ENCODE results near the gene COL4A2. TPM values are rescaled to one million over a fixed set of nuclear protein-coding genes. Genes with fewer than 3 reads are reported as not detected.

Gene COL4A2
- total RNA-seq, 6 donors from 2014 or later = 169 to 458 (median 258) TPM

DNA sequence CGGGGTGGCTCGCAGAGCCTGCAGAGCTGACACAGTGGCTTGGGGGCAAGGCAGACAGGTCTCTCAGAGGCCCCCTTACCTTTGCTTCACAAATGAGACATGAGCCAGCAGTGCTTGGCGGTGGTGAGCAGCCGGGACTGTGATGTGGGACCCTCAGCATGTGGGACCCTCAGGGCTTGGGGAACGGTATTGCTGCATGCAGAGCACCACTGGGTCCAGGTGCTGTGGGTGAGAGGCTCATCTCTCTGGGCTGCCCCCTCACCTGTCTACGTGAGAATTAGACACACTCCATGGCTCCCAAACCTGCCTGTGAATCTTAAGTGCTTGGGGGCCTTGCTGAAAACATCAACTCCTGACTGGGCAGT lies 106.6 kb downstream of the COL4A2 start:
- DNase-seq (no peak), ATAC-seq (ENCODE audit: low FRiP score in 2 of 2) (no peak)
- Histone ChIP-seq H3K27me3 (no peaks in the 10 kb centered on the region), H3K4me1 (peaks cover 18 to 70% (median 62%) of the 10 kb centered on the region in 4 donors), H3K36me3 (peaks cover 0 to 7% (median 0%) of the 10 kb centered on the region in 4 donors), H3K4me3 (no peak overlapping the region), H3K9me3 (no peaks in the 10 kb centered on the region), H3K27ac (peak overlapping the region; percentile 41 to 79 (median 61))
- 73 to 95% methylated on average over 2 to 6 of the region's 6 CpGs for WGBS, 2 donors
- TF ChIP-seq POLR2A (IDR thresholded peaks at IDR 0.05) (no peak), EP300 (IDR thresholded peaks at IDR 0.05) (no peak)
- TF ChIP-seq, protein P1, sequence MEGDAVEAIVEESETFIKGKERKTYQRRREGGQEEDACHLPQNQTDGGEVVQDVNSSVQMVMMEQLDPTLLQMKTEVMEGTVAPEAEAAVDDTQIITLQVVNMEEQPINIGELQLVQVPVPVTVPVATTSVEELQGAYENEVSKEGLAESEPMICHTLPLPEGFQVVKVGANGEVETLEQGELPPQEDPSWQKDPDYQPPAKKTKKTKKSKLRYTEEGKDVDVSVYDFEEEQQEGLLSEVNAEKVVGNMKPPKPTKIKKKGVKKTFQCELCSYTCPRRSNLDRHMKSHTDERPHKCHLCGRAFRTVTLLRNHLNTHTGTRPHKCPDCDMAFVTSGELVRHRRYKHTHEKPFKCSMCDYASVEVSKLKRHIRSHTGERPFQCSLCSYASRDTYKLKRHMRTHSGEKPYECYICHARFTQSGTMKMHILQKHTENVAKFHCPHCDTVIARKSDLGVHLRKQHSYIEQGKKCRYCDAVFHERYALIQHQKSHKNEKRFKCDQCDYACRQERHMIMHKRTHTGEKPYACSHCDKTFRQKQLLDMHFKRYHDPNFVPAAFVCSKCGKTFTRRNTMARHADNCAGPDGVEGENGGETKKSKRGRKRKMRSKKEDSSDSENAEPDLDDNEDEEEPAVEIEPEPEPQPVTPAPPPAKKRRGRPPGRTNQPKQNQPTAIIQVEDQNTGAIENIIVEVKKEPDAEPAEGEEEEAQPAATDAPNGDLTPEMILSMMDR (IDR thresholded peaks at IDR 0.05) = no peak

DNA sequence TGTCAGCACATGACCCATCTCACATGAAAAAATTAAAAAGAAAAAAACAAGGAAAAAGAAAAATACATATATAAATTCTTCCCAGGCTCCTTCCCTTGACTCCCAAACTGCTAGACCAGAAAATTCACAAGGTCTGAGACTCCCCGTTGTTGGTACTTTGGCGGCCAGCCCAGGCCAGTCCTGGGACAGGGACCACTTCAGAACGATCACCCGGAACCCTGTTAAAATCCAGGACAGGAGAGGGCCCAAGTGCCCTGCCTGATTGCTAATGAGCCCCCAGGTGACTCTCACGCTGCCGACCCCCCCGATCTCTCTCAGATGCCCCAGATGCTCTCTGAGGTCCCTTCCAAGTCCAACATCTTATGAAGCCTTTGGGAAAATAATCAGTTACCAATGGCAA lies 107.2 kb downstream of the COL4A2 start:
- 78 to 82% methylated on average over 7 of the region's 7 CpGs for WGBS, 2 donors
- no peak for DNase-seq
- TF ChIP-seq POLR2AphosphoS5 (IDR thresholded peaks at IDR 0.05) (no peak), EP300 (IDR thresholded peaks at IDR 0.05) (no peak), POLR2A (IDR thresholded peaks at IDR 0.05) (no peak)
- TF ChIP-seq, protein P1 (IDR thresholded peaks at IDR 0.05) = no peak
- H3K27me3 ChIP-seq = no peaks in the 10 kb centered on the region
- ATAC-seq (ENCODE audit: low FRiP score in 2 of 2) = no peak
- H3K9me3 ChIP-seq = no peaks in the 10 kb centered on the region
- peaks cover 0 to 7% (median 0%) of the 10 kb centered on the region in 4 donors for H3K36me3 ChIP-seq
- no peak overlapping the region for H3K4me3 ChIP-seq
- peak overlapping the region in 3 of 4 donors; percentile 11 to 79 (median 58) for H3K27ac ChIP-seq
- H3K4me1 ChIP-seq = peaks cover 15 to 72% (median 61%) of the 10 kb centered on the region in 4 donors

DNA sequence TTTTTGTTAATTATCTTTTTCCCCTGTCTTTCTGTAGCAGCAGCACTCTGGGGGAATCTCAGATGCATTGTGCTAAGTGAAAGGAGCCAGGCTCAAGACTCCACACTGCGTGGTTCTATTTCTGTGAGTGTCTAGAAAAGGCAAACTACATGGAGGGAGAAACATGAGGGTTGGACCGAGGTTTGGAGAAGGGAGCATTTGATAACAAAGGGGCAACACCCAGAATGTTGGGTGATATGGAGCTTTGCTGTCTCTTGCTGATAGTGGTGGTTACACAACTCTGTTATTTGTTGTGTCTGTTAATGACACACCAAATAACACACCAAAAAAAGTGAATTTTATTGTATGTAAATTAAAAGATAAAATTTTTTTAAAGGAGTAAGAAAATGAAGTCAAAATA lies 107.8 kb downstream of the COL4A2 start:
- WGBS, 2 donors = 63 to 82% methylated on average over 2 of the region's 2 CpGs
- ATAC-seq (ENCODE audit: low FRiP score in 2 of 2) = no peak
- no peak for DNase-seq
- Histone ChIP-seq H3K27ac (peak overlapping the region in 3 of 4 donors; percentile 58 to 79 (median 59)), H3K4me1 (peaks cover 17 to 73% (median 63%) of the 10 kb centered on the region in 4 donors), H3K4me3 (no peak overlapping the region), H3K36me3 (peaks cover 0 to 7% (median 0%) of the 10 kb centered on the region in 4 donors), H3K27me3 (no peaks in the 10 kb centered on the region), H3K9me3 (no peaks in the 10 kb centered on the region)
- TF ChIP-seq POLR2A (IDR thresholded peaks at IDR 0.05) = no peak
- TF ChIP-seq, protein P1 (IDR thresholded peaks at IDR 0.05) = no peak
- no peak for TF ChIP-seq EP300 (IDR thresholded peaks at IDR 0.05)
- TF ChIP-seq POLR2AphosphoS5 (IDR thresholded peaks at IDR 0.05) = no peak

DNA sequence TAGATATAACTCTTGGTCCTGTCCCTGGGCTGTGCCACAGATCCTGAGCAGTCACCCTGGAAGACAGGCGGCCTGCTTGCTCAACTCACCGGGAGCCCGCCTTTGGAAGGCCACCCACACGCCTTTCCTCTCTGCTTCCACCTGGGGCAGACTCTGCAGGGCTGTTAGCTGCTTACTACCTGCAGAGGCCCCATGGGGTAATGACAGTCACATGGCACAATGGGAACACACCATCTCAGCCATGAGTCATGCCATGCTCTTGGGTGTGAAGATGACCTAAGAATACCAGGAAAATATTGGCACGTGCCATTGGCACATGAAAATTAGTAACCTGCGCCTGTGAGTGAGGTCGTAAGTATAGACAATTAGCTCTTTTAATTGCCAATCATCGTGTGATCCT lies 108.6 kb downstream of the COL4A2 start:
- Histone ChIP-seq H3K36me3 (peaks cover 0 to 7% (median 0%) of the 10 kb centered on the region in 4 donors), H3K27me3 (no peaks in the 10 kb centered on the region), H3K4me1 (peaks cover 14 to 71% (median 61%) of the 10 kb centered on the region in 4 donors), H3K4me3 (no peak overlapping the region), H3K9me3 (no peaks in the 10 kb centered on the region), H3K27ac (peak overlapping the region; percentile 11 to 59 (median 56))
- no peak for ATAC-seq (ENCODE audit: low FRiP score in 2 of 2)
- TF ChIP-seq POLR2AphosphoS5 (IDR thresholded peaks at IDR 0.05) = peak in 1 of 2 donors; percentile 39
- no peak for TF ChIP-seq POLR2A (IDR thresholded peaks at IDR 0.05)
- TF ChIP-seq, protein P1 (IDR thresholded peaks at IDR 0.05) = no peak
- no peak for TF ChIP-seq EP300 (IDR thresholded peaks at IDR 0.05)
- DNase-seq = no peak
- 80 to 95% methylated on average over 8 of the region's 8 CpGs for WGBS, 2 donors
